ENCODE results near the gene SRSF3. TPM values are rescaled to one million over a fixed set of nuclear protein-coding genes. Genes with fewer than 3 reads are reported as not detected.
A peak's percentile ranks its signal among the peaks of the same experiment; 100 is the strongest.

Gene SRSF3
- total RNA-seq, 2 experiments from 2014 or later: 389 to 396 TPM

DNA sequence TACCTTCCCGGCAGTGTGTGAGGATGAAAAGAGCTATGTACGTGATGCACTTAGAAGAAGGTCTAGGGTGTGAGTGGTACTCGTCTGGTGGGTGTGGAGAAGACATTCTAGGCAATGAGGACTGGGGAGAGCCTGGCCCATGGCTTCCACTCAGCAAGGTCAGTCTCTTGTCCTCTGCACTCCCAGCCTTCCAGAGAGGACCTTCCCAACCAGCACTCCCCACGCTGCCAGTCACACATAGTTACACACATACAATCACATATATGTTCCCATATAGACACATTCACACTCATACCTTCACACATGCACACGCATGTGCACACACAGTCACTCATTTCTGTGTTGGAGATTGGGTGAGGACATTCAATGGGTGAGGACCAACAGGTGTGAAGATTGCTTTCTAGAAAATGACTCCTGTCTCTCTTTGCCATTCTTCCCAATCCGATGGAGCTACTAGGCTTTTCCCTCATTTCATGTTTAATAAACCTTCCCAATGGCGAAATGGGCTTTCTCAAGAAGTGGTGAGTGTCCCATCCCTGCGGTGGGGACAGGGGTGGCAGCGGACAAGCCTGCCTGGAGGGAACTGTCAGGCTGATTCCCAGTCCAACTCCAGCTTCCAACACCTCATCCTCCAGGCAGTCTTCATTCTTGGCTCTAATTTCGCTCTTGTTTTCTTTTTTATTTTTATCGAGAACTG is 30.4 kb downstream of the SRSF3 start:
- H3K36me3 Mint-ChIP-seq: no peaks in the 10 kb centered on the region
- H3K27ac Mint-ChIP-seq: no peak overlapping the region
- no peak overlapping the region for H3K4me3 Mint-ChIP-seq
- no peak for ATAC-seq (ENCODE audit: low read depth)
- peaks cover 2% of the 10 kb centered on the region for H3K27me3 Mint-ChIP-seq
- no peaks in the 10 kb centered on the region for H3K9me3 Mint-ChIP-seq
- H3K4me1 Mint-ChIP-seq: peaks cover 26% of the 10 kb centered on the region
- no peak for DNase-seq
- POLR2A ChIA-PET: no interaction called here

- POLR2A ChIA-PET: no interaction called here
- no peaks in the 10 kb centered on the region for H3K9me3 Mint-ChIP-seq
- H3K36me3 Mint-ChIP-seq: no peaks in the 10 kb centered on the region
- no peak overlapping the region for H3K27ac Mint-ChIP-seq
- ATAC-seq (ENCODE audit: low read depth): no peak
- peaks cover 2% of the 10 kb centered on the region for H3K27me3 Mint-ChIP-seq
- DNase-seq: no peak
- H3K4me1 Mint-ChIP-seq: peaks cover 26% of the 10 kb centered on the region
- H3K4me3 Mint-ChIP-seq: peak overlapping the region; percentile 14
Observed at GRCh38 chr6:36625158-36625919, 31.2 kb downstream of the SRSF3 start.

GRCh38 chr6:36626636-36627035 is 32.5 kb downstream of the SRSF3 start:
- Mint-ChIP-seq H3K9me3 (no peaks in the 10 kb centered on the region), H3K4me1 (peaks cover 26% of the 10 kb centered on the region), H3K27ac (peak overlapping the region; percentile 6), H3K27me3 (peaks cover 2% of the 10 kb centered on the region), H3K4me3 (no peak overlapping the region), H3K36me3 (no peaks in the 10 kb centered on the region)
- ATAC-seq (ENCODE audit: low read depth): no peak
- POLR2A ChIA-PET: no interaction called here
- no peak for DNase-seq

DNA sequence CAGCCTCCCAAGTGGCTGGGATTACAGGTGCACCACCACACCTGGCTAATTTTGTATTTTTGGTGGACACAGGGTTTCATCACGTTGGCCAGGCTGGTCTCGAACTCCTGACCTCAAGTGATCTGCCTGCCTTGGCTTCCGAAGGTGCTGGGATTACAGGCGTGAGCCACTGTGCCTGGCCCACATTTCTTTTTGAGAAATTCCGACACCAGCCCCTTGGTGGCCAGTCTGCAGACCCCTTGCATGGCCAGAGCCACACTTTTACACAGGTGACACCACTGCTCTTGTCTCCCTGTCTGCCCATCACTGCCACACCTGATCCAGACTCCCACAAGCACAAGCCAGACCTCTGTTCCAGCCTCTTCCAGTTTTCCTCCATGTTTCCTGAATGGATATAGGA is 33.0 kb downstream of the SRSF3 start:
- Mint-ChIP-seq H3K4me3 (no peak overlapping the region), H3K27ac (no peak overlapping the region), H3K27me3 (peaks cover 2% of the 10 kb centered on the region), H3K4me1 (peaks cover 26% of the 10 kb centered on the region), H3K9me3 (no peaks in the 10 kb centered on the region), H3K36me3 (no peaks in the 10 kb centered on the region)
- DNase-seq (no peak), ATAC-seq (ENCODE audit: low read depth) (no peak)
- POLR2A ChIA-PET: no interaction called here

GRCh38 chr6:36627801-36628246 is 33.7 kb downstream of the SRSF3 start:
- Mint-ChIP-seq H3K27me3 (peaks cover 2% of the 10 kb centered on the region), H3K27ac (no peak overlapping the region), H3K36me3 (no peaks in the 10 kb centered on the region), H3K9me3 (no peaks in the 10 kb centered on the region), H3K4me3 (no peak overlapping the region), H3K4me1 (peaks cover 22% of the 10 kb centered on the region)
- DNase-seq (no peak), ATAC-seq (ENCODE audit: low read depth) (no peak)
- POLR2A ChIA-PET: no interaction called here

GRCh38 chr6:36629784-36630183 is 35.6 kb downstream of the SRSF3 start:
- H3K9me3 Mint-ChIP-seq: no peaks in the 10 kb centered on the region
- ATAC-seq (ENCODE audit: low read depth) (no peak), DNase-seq (no peak)
- H3K27ac Mint-ChIP-seq: no peak overlapping the region
- H3K27me3 Mint-ChIP-seq: peaks cover 2% of the 10 kb centered on the region
- no peaks in the 10 kb centered on the region for H3K36me3 Mint-ChIP-seq
- no peak overlapping the region for H3K4me3 Mint-ChIP-seq
- H3K4me1 Mint-ChIP-seq: peaks cover 13% of the 10 kb centered on the region
- POLR2A ChIA-PET: no interaction called here

DNA sequence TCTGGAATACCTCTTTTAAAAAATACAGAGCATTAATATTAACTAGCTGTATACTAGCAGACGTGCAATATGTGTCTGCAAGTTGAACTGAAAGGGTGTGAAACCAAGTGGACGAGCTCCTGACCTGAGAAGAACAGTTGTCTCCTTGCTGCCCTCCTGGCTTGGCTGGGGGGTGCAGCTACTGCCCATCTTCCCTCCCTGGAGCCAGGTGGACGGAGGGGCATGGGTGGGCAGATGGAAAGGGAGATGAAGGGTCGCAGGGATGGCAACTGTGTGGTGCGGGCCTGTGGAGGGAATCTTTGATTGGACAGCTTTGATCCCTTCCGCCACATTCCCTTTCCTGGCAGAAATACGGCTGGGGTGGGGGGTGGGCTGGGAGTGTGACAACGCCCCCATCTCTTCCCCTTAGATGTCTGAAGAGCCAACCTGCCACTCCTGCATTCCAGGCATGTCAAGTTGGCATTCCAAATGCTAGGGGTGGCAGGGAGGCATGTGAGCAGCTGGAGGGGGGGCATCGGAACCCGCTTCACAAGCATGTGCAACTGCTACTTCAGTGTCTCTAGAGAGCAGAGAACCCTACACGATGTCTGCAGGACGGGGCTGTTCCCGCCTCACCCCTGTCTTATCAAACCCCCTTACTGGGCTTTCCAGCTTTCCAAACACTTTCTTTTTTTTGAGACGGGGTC is 37.3 kb downstream of the SRSF3 start:
- ATAC-seq (ENCODE audit: low read depth): no peak
- no peak for DNase-seq
- Mint-ChIP-seq H3K27me3 (peaks cover 6% of the 10 kb centered on the region), H3K4me3 (no peak overlapping the region), H3K27ac (no peak overlapping the region), H3K9me3 (no peaks in the 10 kb centered on the region), H3K4me1 (peaks cover 6% of the 10 kb centered on the region), H3K36me3 (no peaks in the 10 kb centered on the region)
- POLR2A ChIA-PET: no interaction called here

GRCh38 chr6:36633370-36633769 is 39.2 kb downstream of the SRSF3 start:
- no peak for DNase-seq
- Mint-ChIP-seq H3K9me3 (no peaks in the 10 kb centered on the region), H3K36me3 (no peaks in the 10 kb centered on the region), H3K4me1 (no peaks in the 10 kb centered on the region), H3K27ac (no peak overlapping the region), H3K4me3 (no peak overlapping the region), H3K27me3 (peaks cover 6% of the 10 kb centered on the region)
- ATAC-seq (ENCODE audit: low read depth): no peak
- POLR2A ChIA-PET: interaction anchor here (0.7 kb wide), 1 partner anchor 217 kb away, joined by 3 read pairs; no protein-coding TSS in a partner anchor

DNA sequence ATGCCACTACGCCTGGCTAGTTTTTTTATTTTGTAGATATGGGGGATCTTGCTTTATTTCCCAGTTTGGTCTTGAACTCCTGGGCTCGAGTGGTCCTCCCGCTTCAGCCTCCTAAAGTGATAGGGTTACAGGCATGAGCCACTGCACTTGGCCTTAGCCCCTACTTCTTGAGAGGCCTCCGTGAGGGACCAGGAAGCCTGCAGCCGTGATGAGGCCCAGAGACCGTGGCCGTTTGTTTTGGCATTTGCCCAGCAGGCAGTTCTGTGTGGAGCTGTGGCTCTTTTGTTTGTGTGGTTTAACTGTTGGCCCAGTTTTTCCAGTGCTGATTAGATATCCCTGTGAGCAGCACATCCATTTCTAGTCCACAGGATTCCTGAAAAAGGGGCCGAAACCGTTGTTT is 39.8 kb downstream of the SRSF3 start:
- Mint-ChIP-seq H3K27ac (no peak overlapping the region), H3K36me3 (no peaks in the 10 kb centered on the region), H3K27me3 (peaks cover 6% of the 10 kb centered on the region), H3K4me1 (no peaks in the 10 kb centered on the region), H3K9me3 (no peaks in the 10 kb centered on the region), H3K4me3 (no peak overlapping the region)
- no peak for ATAC-seq (ENCODE audit: low read depth)
- POLR2A ChIA-PET: no interaction called here
- no peak for DNase-seq

DNA sequence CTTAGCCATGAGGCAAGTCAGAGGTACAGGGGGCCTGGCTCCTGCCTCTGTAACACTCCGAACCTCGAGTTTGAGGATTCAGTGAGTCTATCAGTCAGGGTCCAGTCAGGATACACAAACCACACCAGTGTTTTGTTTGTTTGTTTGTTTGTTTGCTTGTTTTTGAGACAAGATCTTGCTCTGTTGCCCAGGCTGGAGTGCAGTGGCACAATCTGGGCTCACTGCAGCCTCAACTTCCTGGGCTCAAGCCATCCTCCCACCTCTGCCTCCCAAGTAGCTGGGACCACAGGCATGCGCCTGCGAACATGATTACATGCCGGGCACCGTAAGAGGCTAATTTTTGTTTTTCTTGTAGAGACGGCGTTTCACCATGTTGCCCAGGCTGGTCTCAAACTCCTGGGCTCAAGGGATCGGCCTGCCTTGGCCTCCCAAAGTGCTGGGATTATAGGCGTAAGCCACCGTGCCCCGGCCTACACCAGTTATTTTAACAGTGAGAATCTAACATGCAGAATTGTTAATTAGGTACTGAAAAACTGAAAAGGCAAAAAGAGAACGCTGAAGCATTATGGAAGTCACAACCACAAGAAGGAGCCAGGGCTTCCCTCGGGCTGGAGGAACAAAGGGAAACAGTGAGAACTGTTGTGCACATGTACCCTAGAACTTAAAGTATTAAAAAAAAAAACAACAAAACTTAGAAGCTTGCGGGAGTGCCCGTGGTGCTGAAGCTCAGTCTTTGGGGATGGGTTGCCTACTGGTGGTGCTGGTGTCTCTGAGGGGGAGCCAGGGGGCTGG is 40.4 kb downstream of the SRSF3 start:
- POLR2A ChIA-PET: no interaction called here
- no peak for DNase-seq
- no peak overlapping the region for H3K4me3 Mint-ChIP-seq
- no peaks in the 10 kb centered on the region for H3K9me3 Mint-ChIP-seq
- no peaks in the 10 kb centered on the region for H3K36me3 Mint-ChIP-seq
- H3K27ac Mint-ChIP-seq: no peak overlapping the region
- peaks cover 6% of the 10 kb centered on the region for H3K27me3 Mint-ChIP-seq
- H3K4me1 Mint-ChIP-seq: no peaks in the 10 kb centered on the region
- no peak for ATAC-seq (ENCODE audit: low read depth)

- no peak for ATAC-seq (ENCODE audit: low read depth)
- Mint-ChIP-seq H3K27me3 (peaks cover 6% of the 10 kb centered on the region), H3K36me3 (no peaks in the 10 kb centered on the region), H3K9me3 (no peaks in the 10 kb centered on the region), H3K4me3 (no peak overlapping the region), H3K27ac (no peak overlapping the region), H3K4me1 (no peaks in the 10 kb centered on the region)
- POLR2A ChIA-PET: no interaction called here
- no peak for DNase-seq
Observed at GRCh38 chr6:36636283-36636682, 42.1 kb downstream of the SRSF3 start.

DNA sequence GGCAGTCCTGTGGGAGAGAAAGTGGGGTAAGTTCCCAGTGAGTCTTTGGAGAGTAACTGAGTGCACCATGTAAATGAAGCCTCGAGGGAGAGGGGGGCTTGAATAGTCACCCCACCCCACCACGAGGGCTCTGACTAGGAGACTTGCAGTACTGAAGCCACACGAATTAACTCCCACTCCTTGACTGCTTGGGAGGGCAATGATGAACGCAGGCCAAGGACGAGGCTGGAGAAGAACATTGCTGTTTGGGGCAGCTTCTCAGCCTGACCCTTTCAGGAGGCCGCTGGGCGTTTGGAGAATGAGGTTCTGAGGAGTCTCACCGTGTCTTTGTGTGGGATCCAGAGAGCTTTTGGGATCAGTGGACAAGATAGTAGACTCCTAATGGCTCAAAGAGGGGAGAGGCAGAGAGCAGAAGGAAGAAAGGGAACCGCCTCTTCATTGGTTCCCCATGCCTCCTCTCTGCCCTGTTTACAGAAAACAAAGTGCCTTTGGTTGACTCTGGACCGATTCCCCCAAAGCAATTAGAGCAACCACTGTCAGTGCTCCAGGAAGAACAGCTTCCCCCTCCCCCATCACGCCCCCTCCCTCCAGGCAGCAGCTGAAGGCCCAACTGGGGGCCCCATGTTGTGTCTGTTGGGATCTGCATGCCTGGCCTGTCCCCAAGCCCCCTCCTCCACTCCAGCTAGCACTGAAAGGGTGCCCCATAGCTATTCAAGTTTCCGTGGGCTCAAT is 42.7 kb downstream of the SRSF3 start:
- no peaks in the 10 kb centered on the region for H3K36me3 Mint-ChIP-seq
- DNase-seq (no peak), ATAC-seq (ENCODE audit: low read depth) (no peak)
- H3K4me3 Mint-ChIP-seq: no peak overlapping the region
- POLR2A ChIA-PET: no interaction called here
- H3K27me3 Mint-ChIP-seq: peaks cover 6% of the 10 kb centered on the region
- H3K9me3 Mint-ChIP-seq: no peaks in the 10 kb centered on the region
- no peaks in the 10 kb centered on the region for H3K4me1 Mint-ChIP-seq
- no peak overlapping the region for H3K27ac Mint-ChIP-seq

DNA sequence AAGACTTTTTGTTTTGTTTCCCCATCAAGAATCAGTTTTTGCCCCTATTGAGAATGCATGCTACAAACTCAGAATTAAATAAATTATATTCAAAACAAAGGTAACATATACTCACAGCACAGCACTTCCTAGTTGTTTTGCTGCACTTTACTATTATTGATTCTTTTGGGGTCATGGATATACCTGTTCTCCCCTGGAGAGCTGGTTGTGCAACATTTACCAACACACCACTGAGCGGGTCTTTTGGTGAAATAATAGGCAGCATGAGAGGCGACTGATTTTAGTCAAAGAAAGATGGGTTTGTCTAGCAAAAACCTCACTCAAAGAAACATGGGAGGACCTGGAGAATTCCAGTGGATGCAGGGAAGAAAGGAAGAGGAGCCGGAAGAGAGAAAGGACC is 44.4 kb downstream of the SRSF3 start:
- POLR2A ChIA-PET: no interaction called here
- no peaks in the 10 kb centered on the region for H3K36me3 Mint-ChIP-seq
- ATAC-seq (ENCODE audit: low read depth) (no peak), DNase-seq (no peak)
- no peak overlapping the region for H3K4me3 Mint-ChIP-seq
- peaks cover 6% of the 10 kb centered on the region for H3K27me3 Mint-ChIP-seq
- H3K4me1 Mint-ChIP-seq: no peaks in the 10 kb centered on the region
- no peak overlapping the region for H3K27ac Mint-ChIP-seq
- no peaks in the 10 kb centered on the region for H3K9me3 Mint-ChIP-seq

Data from activated naive CD8-positive, alpha-beta T cell treated with anti-CD3 and anti-CD28 coated beads, Interleukin-2, amount 10 ng/mL, durations not matched to agents 7 days and 5 days (primary cell).